ENCODE data around the gene DPF1. TPM values are rescaled to one million over a fixed set of nuclear protein-coding genes. Genes with fewer than 3 reads are reported as not detected.

Gene DPF1
- total RNA-seq, 1 donor from 2014 or later: 4.0 TPM

GRCh38 chr19:38221421-38221820 lies 2.6 kb downstream of the DPF1 start:
- FAIRE-seq: no peak
- Mint-ChIP-seq H3K4me3 (ENCODE audit: unreplicated experiment) (no peak overlapping the region), H3K9me3 (ENCODE audit: unreplicated experiment) (no peaks in the 10 kb centered on the region), H3K27me3 (ENCODE audit: low read depth, unreplicated experiment) (no peaks in the 10 kb centered on the region), H3K36me3 (ENCODE audit: low read depth, unreplicated experiment) (peaks cover 11% of the 10 kb centered on the region), H3K4me1 (ENCODE audit: low read depth, unreplicated experiment) (peaks cover 5% of the 10 kb centered on the region), H3K27ac (ENCODE audit: unreplicated experiment) (no peak overlapping the region)
- no peak overlapping the region for H3K9ac ChIP-seq (ENCODE audit: low read length)
- no peaks in the 10 kb centered on the region for H3K27me3 ChIP-seq (ENCODE audit: insufficient read depth, low read length)
- peaks cover 9% of the 10 kb centered on the region for H3K4me1 ChIP-seq (ENCODE audit: insufficient read depth, low read length)
- H3K4me3 ChIP-seq (ENCODE audit: insufficient read depth, low read depth, low read length): no peak overlapping the region
- H3K27ac ChIP-seq (ENCODE audit: low read depth, low read length): no peak overlapping the region
- no peak for DNase-seq (ENCODE audit: low read depth)
- TF ChIP-seq CTCF (IDR thresholded peaks at IDR 0.05; ENCODE audit: insufficient read depth, low read depth, low read length): no peak
- TF ChIP-seq EZH2 (IDR thresholded peaks at IDR 0.05; ENCODE audit: insufficient read depth, low read length): no peak
- H3K9me3 ChIP-seq (ENCODE audit: insufficient read depth, low read depth, low read length): no peaks in the 10 kb centered on the region
- H4K20me1 ChIP-seq (ENCODE audit: insufficient read depth, low read length): peaks cover 11% of the 10 kb centered on the region
- H2AFZ ChIP-seq (ENCODE audit: low read depth, low read length): no peak overlapping the region
- peaks cover 10% of the 10 kb centered on the region for H3K79me2 ChIP-seq (ENCODE audit: insufficient read depth, low read length)
- H3K36me3 ChIP-seq (ENCODE audit: insufficient read depth, low read length): peaks cover 2% of the 10 kb centered on the region
- H3K4me2 ChIP-seq (ENCODE audit: low read length): no peak overlapping the region

GRCh38 chr19:38219221-38219620 lies 4.8 kb downstream of the DPF1 start:
- H3K79me2 ChIP-seq (ENCODE audit: insufficient read depth, low read length): peaks cover 10% of the 10 kb centered on the region
- peaks cover 10% of the 10 kb centered on the region for H3K4me1 ChIP-seq (ENCODE audit: insufficient read depth, low read length)
- Mint-ChIP-seq H3K27ac (ENCODE audit: unreplicated experiment) (no peak overlapping the region), H3K4me3 (ENCODE audit: unreplicated experiment) (no peak overlapping the region), H3K27me3 (ENCODE audit: low read depth, unreplicated experiment) (no peaks in the 10 kb centered on the region), H3K9me3 (ENCODE audit: unreplicated experiment) (peaks cover under 1% of the 10 kb centered on the region), H3K4me1 (ENCODE audit: low read depth, unreplicated experiment) (peaks cover 6% of the 10 kb centered on the region), H3K36me3 (ENCODE audit: low read depth, unreplicated experiment) (peaks cover 11% of the 10 kb centered on the region)
- H3K27ac ChIP-seq (ENCODE audit: low read depth, low read length): no peak overlapping the region
- H3K9me3 ChIP-seq (ENCODE audit: insufficient read depth, low read depth, low read length): no peaks in the 10 kb centered on the region
- no peak overlapping the region for H3K4me3 ChIP-seq (ENCODE audit: insufficient read depth, low read depth, low read length)
- TF ChIP-seq EZH2 (IDR thresholded peaks at IDR 0.05; ENCODE audit: insufficient read depth, low read length) (no peak), CTCF (IDR thresholded peaks at IDR 0.05; ENCODE audit: insufficient read depth, low read depth, low read length) (no peak)
- no peak overlapping the region for H3K9ac ChIP-seq (ENCODE audit: low read length)
- H3K27me3 ChIP-seq (ENCODE audit: insufficient read depth, low read length): no peaks in the 10 kb centered on the region
- H3K4me2 ChIP-seq (ENCODE audit: low read length): no peak overlapping the region
- H2AFZ ChIP-seq (ENCODE audit: low read depth, low read length): no peak overlapping the region
- peaks cover 6% of the 10 kb centered on the region for H4K20me1 ChIP-seq (ENCODE audit: insufficient read depth, low read length)
- FAIRE-seq (no peak), DNase-seq (ENCODE audit: low read depth) (no peak)
- peaks cover 2% of the 10 kb centered on the region for H3K36me3 ChIP-seq (ENCODE audit: insufficient read depth, low read length)

GRCh38 chr19:38218204-38218603 lies 5.8 kb downstream of the DPF1 start:
- H3K27me3 ChIP-seq (ENCODE audit: insufficient read depth, low read length): no peaks in the 10 kb centered on the region
- peaks cover 9% of the 10 kb centered on the region for H4K20me1 ChIP-seq (ENCODE audit: insufficient read depth, low read length)
- H3K4me3 ChIP-seq (ENCODE audit: insufficient read depth, low read depth, low read length): no peak overlapping the region
- no peak for FAIRE-seq
- TF ChIP-seq EZH2 (IDR thresholded peaks at IDR 0.05; ENCODE audit: insufficient read depth, low read length) (no peak), CTCF (IDR thresholded peaks at IDR 0.05; ENCODE audit: insufficient read depth, low read depth, low read length) (no peak)
- H3K4me1 ChIP-seq (ENCODE audit: insufficient read depth, low read length): peaks cover 14% of the 10 kb centered on the region
- H3K79me2 ChIP-seq (ENCODE audit: insufficient read depth, low read length): peaks cover 4% of the 10 kb centered on the region
- H3K36me3 ChIP-seq (ENCODE audit: insufficient read depth, low read length): peaks cover 2% of the 10 kb centered on the region
- Mint-ChIP-seq H3K4me1 (ENCODE audit: low read depth, unreplicated experiment) (peaks cover 10% of the 10 kb centered on the region), H3K27me3 (ENCODE audit: low read depth, unreplicated experiment) (no peaks in the 10 kb centered on the region), H3K4me3 (ENCODE audit: unreplicated experiment) (no peak overlapping the region), H3K27ac (ENCODE audit: unreplicated experiment) (no peak overlapping the region), H3K9me3 (ENCODE audit: unreplicated experiment) (peaks cover 2% of the 10 kb centered on the region), H3K36me3 (ENCODE audit: low read depth, unreplicated experiment) (peaks cover 13% of the 10 kb centered on the region)
- DNase-seq (ENCODE audit: low read depth): no peak
- H3K9ac ChIP-seq (ENCODE audit: low read length): no peak overlapping the region
- no peak overlapping the region for H3K27ac ChIP-seq (ENCODE audit: low read depth, low read length)
- H2AFZ ChIP-seq (ENCODE audit: low read depth, low read length): no peak overlapping the region
- H3K4me2 ChIP-seq (ENCODE audit: low read length): no peak overlapping the region
- no peaks in the 10 kb centered on the region for H3K9me3 ChIP-seq (ENCODE audit: insufficient read depth, low read depth, low read length)

Data from astrocyte (in vitro differentiated cells and primary cell).